HG02884 (cell line): ENCODE measurements around the gene MOB3B.

ENCODE experiments used
- ATAC-seq: cut with Tn5 transposase; IDR thresholded peaks from one replicate; pipeline ENCODE4 v1.9.1; 2021; ENCODE audit warnings: mild to moderate bottlenecking, moderate library complexity; ENCODE audit not compliant: unreplicated experiment

The MOB3B gene

GRCh38 chr9:27347889-27348288, 181.7 kb downstream of the MOB3B start:
- no peak for ATAC-seq

DNA sequence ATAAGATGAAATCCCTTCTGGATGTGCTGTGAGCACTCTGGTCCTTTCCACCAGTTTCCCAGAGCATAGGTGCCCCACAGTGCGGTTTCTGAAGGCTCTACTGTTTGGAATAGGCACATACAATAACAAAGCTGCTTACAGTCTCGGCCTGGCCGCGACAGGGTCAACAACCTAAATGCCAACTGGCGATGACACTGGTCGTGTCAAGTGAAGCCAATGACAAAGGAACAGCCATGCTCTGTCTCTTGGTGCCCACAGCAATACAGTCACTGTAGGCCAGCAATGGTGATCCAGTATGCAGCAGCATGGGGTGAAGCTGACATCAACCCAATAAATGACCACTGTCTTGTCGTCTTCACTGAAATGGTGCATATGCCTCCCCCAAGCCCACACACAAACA, 184.8 kb downstream of the MOB3B start:
- ATAC-seq: no peak

- no peak for ATAC-seq
Observed at GRCh38 chr9:27341545-27342294, 187.9 kb downstream of the MOB3B start.

DNA sequence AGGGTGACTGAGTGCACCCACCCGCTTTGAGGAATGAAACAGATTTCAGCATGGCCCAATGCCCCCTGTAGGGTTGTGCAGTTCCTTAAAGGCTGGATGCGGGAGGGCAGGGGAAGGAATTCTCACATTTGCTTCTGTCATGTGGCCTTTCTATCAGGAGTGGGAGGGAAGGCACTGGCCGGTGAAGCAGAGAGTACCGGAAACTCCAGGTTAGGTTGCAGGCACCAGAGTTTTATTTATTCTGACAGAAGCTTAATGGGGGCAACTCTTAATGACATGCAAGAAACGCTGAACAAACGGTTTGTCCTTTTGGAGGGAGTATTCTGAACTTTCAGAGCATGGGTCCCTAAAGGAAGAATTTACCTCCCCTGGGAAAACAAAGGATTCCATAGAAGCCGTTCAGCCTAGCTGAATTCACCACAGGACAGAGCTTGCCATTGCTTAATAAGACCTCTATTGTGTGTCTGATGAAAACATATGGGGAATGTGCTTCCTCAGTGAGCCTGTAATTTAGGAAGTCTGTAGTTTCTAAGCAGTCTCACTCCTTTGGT, 188.6 kb downstream of the MOB3B start:
- ATAC-seq: no peak

- ATAC-seq: no peak
Observed at GRCh38 chr9:27340285-27340674, 189.3 kb downstream of the MOB3B start.

GRCh38 chr9:27339661-27340284, 189.8 kb downstream of the MOB3B start:
- ATAC-seq: no peak

DNA sequence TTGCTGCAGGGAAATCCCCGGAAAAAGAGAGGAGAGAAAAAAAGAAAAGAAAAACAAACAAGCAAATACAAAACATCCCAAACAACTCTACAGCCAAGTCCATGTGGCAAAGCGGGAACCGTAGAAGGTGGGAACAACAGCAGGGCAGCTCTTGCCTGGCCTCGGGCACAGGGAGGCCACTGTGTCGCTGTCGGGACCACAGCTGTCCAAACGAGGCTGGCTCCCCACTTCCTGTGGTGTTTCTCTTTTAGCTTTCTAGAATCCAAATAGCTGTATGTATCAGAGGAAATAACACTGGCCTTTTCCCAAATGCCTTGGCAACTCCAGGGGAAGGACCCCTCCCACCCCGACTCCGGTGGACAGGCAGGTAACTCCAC, 191.1 kb downstream of the MOB3B start:
- no peak for ATAC-seq

DNA sequence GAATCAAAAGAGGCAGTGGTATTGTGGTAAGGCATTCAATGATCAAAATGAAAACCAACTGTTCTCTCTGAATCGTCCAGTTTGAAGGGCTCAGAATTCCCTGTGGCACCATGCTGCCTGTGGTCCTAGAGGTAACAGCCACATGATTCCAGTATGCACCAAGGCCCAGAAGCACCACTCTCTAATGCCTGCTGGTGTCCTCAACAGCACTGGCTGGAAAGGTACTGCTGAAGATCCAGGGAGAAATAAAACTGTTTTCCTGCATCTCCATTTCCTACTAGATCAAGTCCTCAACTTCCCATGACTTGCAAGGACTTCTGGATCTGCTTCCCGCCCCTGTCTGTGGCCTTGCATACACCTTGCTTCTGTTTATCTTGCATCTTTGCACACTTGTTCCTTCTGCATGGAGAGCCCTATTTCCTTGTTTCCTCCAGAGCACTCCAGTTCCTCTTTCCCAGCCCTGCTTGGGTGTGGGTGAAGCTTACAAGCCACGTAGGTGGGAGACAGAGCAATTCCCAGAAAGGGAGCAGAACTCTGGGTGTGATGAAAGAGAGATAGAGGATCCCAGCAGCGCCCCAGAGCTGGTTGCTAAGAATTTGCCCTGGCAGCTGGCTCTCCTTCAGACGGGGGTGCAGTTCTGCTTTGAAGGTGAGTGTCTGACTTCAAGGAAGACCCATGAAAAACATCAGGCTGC, 191.6 kb downstream of the MOB3B start:
- ATAC-seq: no peak

DNA sequence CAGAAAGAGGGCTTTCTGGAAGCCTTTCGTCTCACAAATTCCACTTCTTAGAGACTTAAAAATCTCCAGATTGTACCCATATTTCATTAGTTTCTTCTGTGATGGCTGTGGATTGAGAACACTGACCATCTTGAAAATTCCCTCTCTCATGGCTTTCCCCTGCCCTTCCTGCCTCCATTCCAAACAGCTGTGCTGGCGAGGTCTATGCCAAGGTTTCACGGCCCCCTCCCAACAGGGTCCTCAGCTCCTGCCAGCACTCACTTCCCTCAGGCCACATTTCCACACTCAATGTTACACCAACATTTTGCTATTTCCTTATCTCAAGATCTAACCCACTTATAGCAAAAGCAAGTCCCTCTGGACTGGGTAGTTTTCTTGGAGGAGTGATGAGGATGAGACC, 192.4 kb downstream of the MOB3B start:
- no peak for ATAC-seq

- ATAC-seq: no peak
Observed at GRCh38 chr9:27336829-27337228, 192.8 kb downstream of the MOB3B start.

DNA sequence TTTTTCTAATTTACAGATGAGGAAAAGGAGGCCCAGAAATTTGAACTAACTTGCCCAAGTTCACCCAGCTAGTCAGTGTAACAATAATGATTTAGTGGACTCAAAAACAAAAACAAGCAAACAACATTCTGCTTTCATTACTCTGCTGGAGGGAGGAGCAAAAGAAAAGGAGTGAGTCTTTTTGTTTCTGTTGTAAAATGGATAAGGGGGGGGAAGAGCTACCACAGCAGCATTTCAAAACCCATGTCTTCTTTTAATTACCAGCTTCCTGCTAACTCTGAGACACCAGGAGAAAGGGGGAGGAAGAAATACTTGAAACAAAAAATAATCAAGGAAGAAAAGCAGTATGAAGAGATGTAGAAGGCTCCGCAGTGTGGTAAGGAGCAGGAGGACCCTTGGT, 193.5 kb downstream of the MOB3B start:
- no peak for ATAC-seq

- no peak for ATAC-seq
Observed at GRCh38 chr9:27335075-27335474, 194.5 kb downstream of the MOB3B start.

DNA sequence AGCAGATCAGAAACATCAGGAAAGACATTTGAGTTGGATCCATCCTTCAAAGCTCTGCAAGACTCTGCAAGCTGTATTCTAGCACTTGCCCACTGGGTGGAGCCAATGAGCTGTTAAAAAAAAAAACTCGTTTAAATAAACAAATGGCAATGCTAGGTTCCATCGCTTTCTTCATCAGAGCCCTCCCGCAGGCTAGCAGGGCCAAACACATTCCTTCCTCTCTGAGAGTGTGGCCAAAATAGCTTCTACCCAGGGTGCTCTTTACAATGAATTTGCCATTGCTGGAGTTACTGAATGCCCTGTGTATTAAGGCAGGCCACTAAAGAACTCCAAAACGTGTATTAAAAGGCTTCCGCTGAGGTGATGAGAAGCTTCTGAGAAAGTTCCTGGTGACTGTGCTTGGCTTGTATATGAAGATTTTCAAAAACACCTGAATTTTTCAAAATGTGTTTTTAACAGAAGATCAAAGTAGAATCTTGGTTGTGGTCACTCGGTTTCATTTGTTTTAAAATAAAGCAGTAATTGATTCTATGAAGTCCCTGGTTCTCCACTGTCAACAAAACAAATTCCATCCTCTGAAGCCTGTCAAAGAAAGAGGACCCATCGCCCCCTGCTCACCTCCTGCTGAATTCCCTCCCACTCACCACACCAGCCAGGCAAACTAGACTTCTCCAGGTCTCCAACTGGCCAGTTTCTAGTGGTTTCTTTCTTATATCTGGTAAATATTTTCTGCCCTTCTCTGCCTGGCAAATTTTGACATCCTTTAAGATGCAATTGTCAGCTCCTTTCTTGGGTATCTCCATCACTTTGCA, 196.2 kb downstream of the MOB3B start:
- peak; percentile 93 for ATAC-seq

DNA sequence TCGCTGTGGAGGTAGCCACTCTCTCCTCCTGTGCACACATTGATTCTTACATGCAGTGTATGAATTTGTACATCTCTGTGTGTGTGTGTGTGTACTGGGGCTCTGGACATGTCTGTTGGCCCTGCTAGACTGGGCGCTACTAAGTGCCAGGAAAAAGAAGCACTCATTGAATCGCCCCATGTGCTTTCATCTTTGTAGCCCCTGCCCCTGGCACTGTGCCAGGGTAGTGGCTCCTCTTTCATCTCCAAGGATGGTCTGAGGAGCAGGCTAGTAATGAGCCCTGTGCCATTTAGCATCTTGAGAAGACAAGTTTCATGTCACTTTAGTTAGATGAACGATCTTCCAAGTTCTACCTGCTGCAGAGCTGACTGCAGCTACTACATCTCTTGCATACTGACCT, 198.2 kb downstream of the MOB3B start:
- ATAC-seq: no peak

- ATAC-seq: no peak
Observed at GRCh38 chr9:27329291-27329690, 200.3 kb downstream of the MOB3B start.

GRCh38 chr9:27328483-27328882, 201.1 kb downstream of the MOB3B start:
- ATAC-seq: no peak

- no peak for ATAC-seq
Observed at GRCh38 chr9:27311184-27311583, 218.4 kb downstream of the MOB3B start.

DNA sequence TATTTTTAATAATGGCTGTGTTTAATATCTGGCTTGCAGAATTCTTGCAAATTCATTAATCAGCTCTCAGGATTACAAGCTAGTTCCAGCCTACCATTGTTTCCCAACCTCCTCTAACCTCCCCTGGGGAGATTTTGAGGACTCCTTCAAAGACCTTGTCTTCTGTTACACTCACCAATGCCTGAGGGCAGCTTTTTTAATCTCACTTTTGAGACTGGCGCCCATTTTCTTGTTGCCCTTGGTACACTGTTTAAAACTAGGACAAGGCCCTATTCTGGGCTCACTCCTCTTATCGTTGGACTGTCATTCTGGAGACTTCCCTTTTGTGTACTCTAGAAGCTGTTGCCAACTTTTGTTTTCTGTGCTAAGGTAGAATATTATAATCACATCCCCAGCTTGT, 219.0 kb downstream of the MOB3B start:
- no peak for ATAC-seq

DNA sequence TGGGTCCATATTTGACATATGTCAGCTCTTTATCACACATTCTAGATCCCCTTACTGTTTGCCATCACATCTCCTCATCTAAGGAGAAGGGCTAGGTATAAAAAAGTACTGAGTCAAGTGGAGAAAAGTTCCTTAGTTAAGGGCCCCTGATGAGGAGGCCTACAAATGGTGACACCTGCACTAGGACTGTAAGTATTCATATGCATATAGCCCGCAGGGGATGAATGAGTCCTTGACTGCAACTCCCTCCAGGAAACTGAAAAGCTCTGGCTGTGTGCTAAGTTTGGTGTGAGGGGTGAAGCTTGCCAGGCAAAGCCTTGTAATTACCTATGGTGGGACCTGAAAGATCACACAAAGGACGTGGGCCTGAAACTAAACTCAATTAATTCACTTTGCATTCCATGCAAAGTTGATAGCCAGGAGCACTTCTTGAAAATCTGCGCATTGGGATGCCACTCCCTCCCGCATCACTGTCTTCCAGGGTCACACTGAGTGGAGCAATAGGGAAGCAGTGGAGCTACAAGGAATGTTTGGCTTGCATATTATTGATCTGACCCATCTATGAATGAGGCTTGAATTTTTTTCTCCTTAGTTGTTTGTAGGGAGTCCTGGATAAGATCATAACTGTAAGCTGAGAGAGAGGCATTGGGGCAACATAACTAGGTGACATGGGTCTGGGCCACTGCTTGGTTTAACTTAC, 220.8 kb downstream of the MOB3B start:
- ATAC-seq: no peak

GRCh38 chr9:27304521-27304920, 225.1 kb downstream of the MOB3B start:
- ATAC-seq: no peak
